ENCODE data around the gene AP2A1. TPM values are rescaled to one million over a fixed set of nuclear protein-coding genes. Genes with fewer than 3 reads are reported as not detected.

The AP2A1 gene
- total and polyA plus RNA-seq, 4 donors = 20.1 to 123 (median 57.5) TPM

- TF ChIP-seq HNF4G (IDR thresholded peaks at IDR 0.05) (no peak), ZBTB33 (IDR thresholded peaks at IDR 0.05) (no peak), NR2F2 (IDR thresholded peaks at IDR 0.05) (no peak), RAD21 (IDR thresholded peaks at IDR 0.05) (no peak), GABPA (IDR thresholded peaks at IDR 0.05 in 1 of 2, conservative IDR thresholded peaks at IDR 0.05 in 1 of 2) (no peak), EGR1 (IDR thresholded peaks at IDR 0.05; ENCODE audit: low read depth in 2 of 2) (no peak), TAF1 (conservative IDR thresholded peaks at IDR 0.05) (no peak), JUND (IDR thresholded peaks at IDR 0.05) (no peak)
- TF ChIP-seq, protein P1, sequence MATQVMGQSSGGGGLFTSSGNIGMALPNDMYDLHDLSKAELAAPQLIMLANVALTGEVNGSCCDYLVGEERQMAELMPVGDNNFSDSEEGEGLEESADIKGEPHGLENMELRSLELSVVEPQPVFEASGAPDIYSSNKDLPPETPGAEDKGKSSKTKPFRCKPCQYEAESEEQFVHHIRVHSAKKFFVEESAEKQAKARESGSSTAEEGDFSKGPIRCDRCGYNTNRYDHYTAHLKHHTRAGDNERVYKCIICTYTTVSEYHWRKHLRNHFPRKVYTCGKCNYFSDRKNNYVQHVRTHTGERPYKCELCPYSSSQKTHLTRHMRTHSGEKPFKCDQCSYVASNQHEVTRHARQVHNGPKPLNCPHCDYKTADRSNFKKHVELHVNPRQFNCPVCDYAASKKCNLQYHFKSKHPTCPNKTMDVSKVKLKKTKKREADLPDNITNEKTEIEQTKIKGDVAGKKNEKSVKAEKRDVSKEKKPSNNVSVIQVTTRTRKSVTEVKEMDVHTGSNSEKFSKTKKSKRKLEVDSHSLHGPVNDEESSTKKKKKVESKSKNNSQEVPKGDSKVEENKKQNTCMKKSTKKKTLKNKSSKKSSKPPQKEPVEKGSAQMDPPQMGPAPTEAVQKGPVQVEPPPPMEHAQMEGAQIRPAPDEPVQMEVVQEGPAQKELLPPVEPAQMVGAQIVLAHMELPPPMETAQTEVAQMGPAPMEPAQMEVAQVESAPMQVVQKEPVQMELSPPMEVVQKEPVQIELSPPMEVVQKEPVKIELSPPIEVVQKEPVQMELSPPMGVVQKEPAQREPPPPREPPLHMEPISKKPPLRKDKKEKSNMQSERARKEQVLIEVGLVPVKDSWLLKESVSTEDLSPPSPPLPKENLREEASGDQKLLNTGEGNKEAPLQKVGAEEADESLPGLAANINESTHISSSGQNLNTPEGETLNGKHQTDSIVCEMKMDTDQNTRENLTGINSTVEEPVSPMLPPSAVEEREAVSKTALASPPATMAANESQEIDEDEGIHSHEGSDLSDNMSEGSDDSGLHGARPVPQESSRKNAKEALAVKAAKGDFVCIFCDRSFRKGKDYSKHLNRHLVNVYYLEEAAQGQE (IDR thresholded peaks at IDR 0.05) = no peak
- Histone ChIP-seq H3K9ac (ENCODE audit: low read depth in 1 of 2, low read length in 2 of 2) (no peak overlapping the region), H3K4me3 (ENCODE audit: low read depth in 1 of 3, low read length in 3 of 3) (no peak overlapping the region), H3K9me3 (ENCODE audit: control insufficient read depth in 4 of 4, low read length in 3 of 4) (no peaks in the 10 kb centered on the region), H3K4me1 (ENCODE audit: control insufficient read depth in 4 of 4, insufficient read depth in 4 of 4, low read length in 3 of 4) (peaks cover 0 to 2% (median 0%) of the 10 kb centered on the region in 4 donors), H3K27me3 (ENCODE audit: control insufficient read depth in 4 of 4, insufficient read depth in 4 of 4, low read length in 3 of 4) (no peaks in the 10 kb centered on the region), H3K36me3 (ENCODE audit: control insufficient read depth in 4 of 4, insufficient read depth in 3 of 4, low read depth in 1 of 4, low read length in 3 of 4) (peaks cover 4 to 21% (median 17%) of the 10 kb centered on the region in 4 donors), H3K27ac (ENCODE audit: low read depth in 1 of 2, low read length in 2 of 2) (peak overlapping the region in 1 of 2 donors; percentile 6)
- 94% methylated on average over 7 of the region's 7 CpGs for whole genome bisulfite sequencing
- DNase-seq (ENCODE audit: low spot score) = no peak
Observed at GRCh38 chr19:49781394-49781793, 14.6 kb downstream of the AP2A1 start.

- peaks cover 4 to 24% (median 17%) of the 10 kb centered on the region in 4 donors for H3K36me3 ChIP-seq (ENCODE audit: control insufficient read depth in 4 of 4, insufficient read depth in 3 of 4, low read depth in 1 of 4, low read length in 3 of 4)
- WGBS = 97% methylated on average over 18 of the region's 18 CpGs
- H3K4me3 ChIP-seq (ENCODE audit: low read depth in 1 of 3, low read length in 3 of 3) = no peak overlapping the region
Observed at GRCh38 chr19:49782515-49782914, 15.7 kb downstream of the AP2A1 start.

More at GRCh38 chr19:49782515-49782914, 15.7 kb downstream of the AP2A1 start:
- no peak overlapping the region for H3K27ac ChIP-seq (ENCODE audit: low read depth in 1 of 2, low read length in 2 of 2)
- H3K27me3 ChIP-seq (ENCODE audit: control insufficient read depth in 4 of 4, insufficient read depth in 4 of 4, low read length in 3 of 4) = no peaks in the 10 kb centered on the region
- peaks cover 0 to 2% (median 0%) of the 10 kb centered on the region in 4 donors for H3K4me1 ChIP-seq (ENCODE audit: control insufficient read depth in 4 of 4, insufficient read depth in 4 of 4, low read length in 3 of 4)
- H3K9me3 ChIP-seq (ENCODE audit: control insufficient read depth in 4 of 4, low read length in 3 of 4) = no peaks in the 10 kb centered on the region
- TF ChIP-seq FOXA1 (IDR thresholded peaks at IDR 0.05) = no peak
- TF ChIP-seq CTCF (IDR thresholded peaks at IDR 0.05; ENCODE audit: low read depth, low read length, missing input control) = no peak
- TF ChIP-seq SP1 (IDR thresholded peaks at IDR 0.05) = no peak
- no peak for TF ChIP-seq ATF3 (IDR thresholded peaks at IDR 0.05)
- TF ChIP-seq, protein P2, sequence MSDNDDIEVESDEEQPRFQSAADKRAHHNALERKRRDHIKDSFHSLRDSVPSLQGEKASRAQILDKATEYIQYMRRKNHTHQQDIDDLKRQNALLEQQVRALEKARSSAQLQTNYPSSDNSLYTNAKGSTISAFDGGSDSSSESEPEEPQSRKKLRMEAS (IDR thresholded peaks at IDR 0.05) = no peak
- TF ChIP-seq, protein P1 (IDR thresholded peaks at IDR 0.05) = no peak
- no peak for TF ChIP-seq HNF4G (IDR thresholded peaks at IDR 0.05)
- no peak overlapping the region for H3K9ac ChIP-seq (ENCODE audit: low read depth in 1 of 2, low read length in 2 of 2)
- DNase-seq (ENCODE audit: low spot score) = no peak

All from liver (tissue), 9 donors.